Measurements from ENCODE around the gene WDTC1. TPM values are rescaled to one million over a fixed set of nuclear protein-coding genes. Genes with fewer than 3 reads are reported as not detected.

WDTC1 gene
- total RNA-seq, 1 donor from 2014 or later, result 61.1 TPM

- intact Hi-C loops (cut with micrococcal nuclease), result no loop called here
- no peak for TF ChIP-seq CTCF (IDR thresholded peaks at IDR 0.05; ENCODE audit: borderline replicate concordance)
- DNase-seq, result no peak
- H3K4me3 ChIP-seq, result no peak overlapping the region
- H3K4me1 ChIP-seq, result peaks cover 33% of the 10 kb centered on the region
- H3K9me3 ChIP-seq (replicated peaks), result no peaks in the 10 kb centered on the region
- peaks cover 89% of the 10 kb centered on the region for H3K36me3 ChIP-seq
- no peak overlapping the region for H3K27ac ChIP-seq (replicated peaks)
- no peaks in the 10 kb centered on the region for H3K27me3 ChIP-seq (ENCODE audit: low read depth)
Measured at GRCh38 chr1:27356619-27357280, 122.3 kb downstream of the WDTC1 start.

- Histone ChIP-seq H3K27me3 (ENCODE audit: low read depth) (no peaks in the 10 kb centered on the region), H3K27ac (replicated peaks) (peak overlapping the region; percentile 15), H3K9me3 (replicated peaks) (no peaks in the 10 kb centered on the region), H3K36me3 (peaks cover 96% of the 10 kb centered on the region), H3K4me3 (no peak overlapping the region), H3K4me1 (peaks cover 32% of the 10 kb centered on the region)
- peak; percentile 76 for DNase-seq
- TF ChIP-seq CTCF (IDR thresholded peaks at IDR 0.05; ENCODE audit: borderline replicate concordance), result peak; percentile 98
- intact Hi-C loops (cut with micrococcal nuclease), result no loop called here
Measured at GRCh38 chr1:27357281-27358037, 123.0 kb downstream of the WDTC1 start.

Other genes with a start within 250 kb of the WDTC1 start
- gene TRNP1, start 240.9 kb upstream of the WDTC1 start, total RNA-seq, result 35.7 TPM
- gene TENT5B, start 221.8 kb upstream of the WDTC1 start, total RNA-seq, result 30.2 TPM
- gene SLC9A1, start 79.5 kb upstream of the WDTC1 start, total RNA-seq, result 19.5 TPM
- 19.4 TPM for gene TMEM222, start 87.5 kb downstream of the WDTC1 start, total RNA-seq
- gene SYTL1, start 107.4 kb downstream of the WDTC1 start, total RNA-seq, result 1.1 TPM
- gene MAP3K6, start 132.3 kb downstream of the WDTC1 start, total RNA-seq, result 45.2 TPM
- 27.3 TPM for gene FCN3, start 140.2 kb downstream of the WDTC1 start, total RNA-seq
- gene CD164L2, start 148.7 kb downstream of the WDTC1 start, total RNA-seq, result not detected
- gene GPR3, start 158.0 kb downstream of the WDTC1 start, total RNA-seq, result 0.16 TPM